GM12892 (cell line): ENCODE data around the gene NTMT2.

Source experiments
- DNase-seq: peaks from one replicate; pipeline ENCODE4 v3.0.0; 2011; ENCODE audit not compliant: insufficient read length
- FAIRE-seq: peaks from 2 replicates; lab custom pipeline; 2011; peaks lifted over from hg19 to GRCh38; lab: Jason Lieb, UNC
- POLR2A ChIP-seq: IDR thresholded peaks from 2 replicates; pipeline ENCODE4 v1.6.1; 2011; ENCODE audit warnings: low read depth, low read length, control low read depth
- POLR2AphosphoS5 ChIP-seq: IDR thresholded peaks from 2 replicates; pipeline ENCODE4 v1.6.1; 2011; ENCODE audit warnings: low read depth, low read length, control low read depth
- TAF1 ChIP-seq: IDR thresholded peaks from 2 replicates; pipeline ENCODE4 v1.6.1; 2011; ENCODE audit warnings: low read depth, mild to moderate bottlenecking, control low read depth, low read length, borderline replicate concordance

The NTMT2 gene

GRCh38 chr1:170214117-170215032, 68.6 kb downstream of the NTMT2 start:
- FAIRE-seq (no peak), DNase-seq (no peak)
- TF ChIP-seq POLR2A (no peak), TAF1 (no peak), POLR2AphosphoS5 (no peak)

GRCh38 chr1:170215072-170215885, 69.5 kb downstream of the NTMT2 start:
- no peak for FAIRE-seq
- TF ChIP-seq POLR2AphosphoS5 (no peak), TAF1 (no peak), POLR2A (no peak)
- no peak for DNase-seq

- FAIRE-seq, result no peak
- DNase-seq, result no peak
- no peak for TF ChIP-seq TAF1
- TF ChIP-seq POLR2AphosphoS5, result no peak
- no peak for TF ChIP-seq POLR2A
Measured at GRCh38 chr1:170217517-170218256, 71.9 kb downstream of the NTMT2 start.

GRCh38 chr1:170218257-170218650, 72.5 kb downstream of the NTMT2 start:
- DNase-seq (no peak), FAIRE-seq (no peak)
- TF ChIP-seq TAF1 (no peak), POLR2A (no peak), POLR2AphosphoS5 (no peak)
